ENCODE results near the gene KLK11.

KLK11 gene

DNA sequence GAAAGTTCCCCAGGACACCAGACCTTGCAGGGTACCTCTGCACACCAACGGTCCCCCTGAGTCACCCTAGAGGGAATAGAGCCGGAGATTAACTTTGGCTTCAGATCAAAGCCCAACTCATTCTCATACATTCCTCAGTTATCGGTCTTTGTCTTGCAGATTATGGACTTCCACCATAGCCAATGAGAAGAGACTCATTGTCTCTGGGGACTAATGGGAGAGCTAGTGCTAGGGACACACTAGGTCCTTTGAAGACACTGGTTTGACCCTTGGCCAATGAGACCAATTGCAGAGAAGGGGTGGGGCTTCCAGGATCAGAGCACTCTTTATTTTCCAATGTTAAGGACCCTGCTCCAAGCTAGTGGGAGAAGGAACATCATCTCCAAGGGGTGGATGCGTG, 48.8 kb downstream of the KLK11 start:
- Histone ChIP-seq H2AFZ (ENCODE audit: low read length) (no peak overlapping the region), H3K9me3 (replicated peaks; ENCODE audit: insufficient read depth, low read length) (no peaks in the 10 kb centered on the region), H3F3A (ENCODE audit: insufficient read depth, low read length) (no peaks in the 10 kb centered on the region), H3K4me1 (ENCODE audit: low read length) (no peaks in the 10 kb centered on the region), H3K4me3 (ENCODE audit: low read length) (no peak overlapping the region), H3K9ac (ENCODE audit: low read length) (no peak overlapping the region), H4K20me1 (ENCODE audit: insufficient read depth, low read length) (no peaks in the 10 kb centered on the region), H3K79me2 (ENCODE audit: low read length) (no peaks in the 10 kb centered on the region), H3K36me3 (replicated peaks; ENCODE audit: insufficient read depth, low read length) (no peaks in the 10 kb centered on the region), H3K27ac (ENCODE audit: low read length) (no peak overlapping the region), H3K27me3 (replicated peaks; ENCODE audit: insufficient read depth, low read length) (no peaks in the 10 kb centered on the region), H3K4me2 (ENCODE audit: low read depth, low read length) (no peak overlapping the region), H3K9me2 (replicated peaks; ENCODE audit: insufficient read depth, low read length) (no peaks in the 10 kb centered on the region)
- no peak for DNase-seq
- no peak for TF ChIP-seq EZH2 (optimal IDR thresholded peaks at IDR 0.05; ENCODE audit: low read depth, low read length)
- TF ChIP-seq, protein P1, sequence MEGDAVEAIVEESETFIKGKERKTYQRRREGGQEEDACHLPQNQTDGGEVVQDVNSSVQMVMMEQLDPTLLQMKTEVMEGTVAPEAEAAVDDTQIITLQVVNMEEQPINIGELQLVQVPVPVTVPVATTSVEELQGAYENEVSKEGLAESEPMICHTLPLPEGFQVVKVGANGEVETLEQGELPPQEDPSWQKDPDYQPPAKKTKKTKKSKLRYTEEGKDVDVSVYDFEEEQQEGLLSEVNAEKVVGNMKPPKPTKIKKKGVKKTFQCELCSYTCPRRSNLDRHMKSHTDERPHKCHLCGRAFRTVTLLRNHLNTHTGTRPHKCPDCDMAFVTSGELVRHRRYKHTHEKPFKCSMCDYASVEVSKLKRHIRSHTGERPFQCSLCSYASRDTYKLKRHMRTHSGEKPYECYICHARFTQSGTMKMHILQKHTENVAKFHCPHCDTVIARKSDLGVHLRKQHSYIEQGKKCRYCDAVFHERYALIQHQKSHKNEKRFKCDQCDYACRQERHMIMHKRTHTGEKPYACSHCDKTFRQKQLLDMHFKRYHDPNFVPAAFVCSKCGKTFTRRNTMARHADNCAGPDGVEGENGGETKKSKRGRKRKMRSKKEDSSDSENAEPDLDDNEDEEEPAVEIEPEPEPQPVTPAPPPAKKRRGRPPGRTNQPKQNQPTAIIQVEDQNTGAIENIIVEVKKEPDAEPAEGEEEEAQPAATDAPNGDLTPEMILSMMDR (IDR thresholded peaks at IDR 0.05; ENCODE audit: low read length) = no peak
- no peak for TF ChIP-seq EZH2phosphoT487 (IDR thresholded peaks at IDR 0.05; ENCODE audit: low read length)

DNA sequence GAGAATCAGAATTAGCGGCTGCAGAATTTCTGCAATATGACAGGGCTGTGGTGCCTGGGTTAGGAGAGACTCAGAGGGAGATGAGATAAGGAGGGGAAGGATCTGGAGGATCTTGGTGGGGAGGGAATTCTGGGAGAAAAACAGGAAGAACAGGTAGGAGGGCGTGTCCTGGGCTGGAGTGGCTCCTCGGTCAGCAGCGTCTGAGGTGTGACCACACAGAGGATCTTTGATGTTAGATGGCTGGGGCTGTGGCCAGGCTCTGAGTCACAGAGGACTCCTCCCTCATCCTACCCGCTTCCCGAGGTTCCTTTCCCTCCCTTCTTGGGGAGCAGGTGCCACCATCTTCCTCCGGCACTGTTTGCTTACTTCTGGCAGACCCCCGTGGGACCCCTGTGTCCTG, 50.6 kb downstream of the KLK11 start:
- TF ChIP-seq EZH2phosphoT487 (IDR thresholded peaks at IDR 0.05; ENCODE audit: low read length) (no peak), EZH2 (optimal IDR thresholded peaks at IDR 0.05; ENCODE audit: low read depth, low read length) (no peak)
- TF ChIP-seq, protein P1 (IDR thresholded peaks at IDR 0.05; ENCODE audit: low read length) = no peak
- Histone ChIP-seq H2AFZ (ENCODE audit: low read length) (no peak overlapping the region), H3K79me2 (ENCODE audit: low read length) (no peaks in the 10 kb centered on the region), H3K9me3 (replicated peaks; ENCODE audit: insufficient read depth, low read length) (no peaks in the 10 kb centered on the region), H3K4me1 (ENCODE audit: low read length) (no peaks in the 10 kb centered on the region), H3K4me3 (ENCODE audit: low read length) (no peak overlapping the region), H3K9ac (ENCODE audit: low read length) (no peak overlapping the region), H3F3A (ENCODE audit: insufficient read depth, low read length) (no peaks in the 10 kb centered on the region), H3K4me2 (ENCODE audit: low read depth, low read length) (no peak overlapping the region), H3K27me3 (replicated peaks; ENCODE audit: insufficient read depth, low read length) (no peaks in the 10 kb centered on the region), H4K20me1 (ENCODE audit: insufficient read depth, low read length) (no peaks in the 10 kb centered on the region), H3K9me2 (replicated peaks; ENCODE audit: insufficient read depth, low read length) (no peaks in the 10 kb centered on the region), H3K36me3 (replicated peaks; ENCODE audit: insufficient read depth, low read length) (no peaks in the 10 kb centered on the region), H3K27ac (ENCODE audit: low read length) (no peak overlapping the region)
- DNase-seq = no peak

DNA sequence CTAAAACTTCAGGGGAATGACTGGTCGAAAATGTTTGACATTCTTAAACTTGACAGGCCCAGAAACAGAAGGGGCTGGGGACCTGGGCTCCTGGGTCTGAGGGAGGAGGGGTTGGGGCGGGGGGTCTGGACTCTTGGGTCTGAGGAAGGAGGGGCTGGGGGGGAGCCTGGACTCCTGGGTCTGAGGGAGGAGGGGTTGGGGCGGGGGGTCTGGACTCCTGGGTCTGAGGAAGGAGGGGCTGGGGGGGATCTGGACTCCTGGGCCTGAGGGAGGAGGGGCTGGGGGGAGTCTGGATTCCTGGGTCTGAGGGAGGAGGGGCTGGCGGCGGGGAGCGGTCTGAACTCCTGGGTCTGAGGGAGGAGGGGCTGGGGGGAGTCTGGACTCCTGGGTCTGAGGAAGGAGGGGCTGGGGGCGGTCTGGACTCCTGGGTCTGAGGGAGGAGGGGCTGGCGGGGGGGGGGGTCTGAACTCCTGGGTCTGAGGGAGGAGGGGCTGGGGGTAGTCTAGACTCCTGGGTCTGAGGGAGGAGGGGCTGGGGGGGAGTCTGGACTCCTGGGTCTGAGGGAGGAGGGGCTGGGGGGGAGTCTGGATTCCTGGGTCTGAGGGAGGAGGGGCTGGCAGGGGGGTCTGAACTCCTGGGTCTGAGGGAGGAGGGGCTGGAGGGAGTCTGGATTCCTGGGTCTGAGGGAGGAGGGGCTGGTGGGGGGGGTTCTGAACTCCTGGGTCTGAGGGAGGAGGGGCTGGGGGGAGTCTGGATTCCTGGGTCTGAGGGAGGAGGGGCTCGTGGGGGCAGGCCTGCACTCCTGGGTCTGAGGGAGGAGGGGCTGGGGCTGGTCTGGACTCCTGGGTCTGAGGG, 51.5 kb downstream of the KLK11 start:
- Histone ChIP-seq H2AFZ (ENCODE audit: low read length) (no peak overlapping the region), H3K4me1 (ENCODE audit: low read length) (no peaks in the 10 kb centered on the region), H3K79me2 (ENCODE audit: low read length) (no peaks in the 10 kb centered on the region), H4K20me1 (ENCODE audit: insufficient read depth, low read length) (no peaks in the 10 kb centered on the region), H3K27me3 (replicated peaks; ENCODE audit: insufficient read depth, low read length) (peaks cover 5% of the 10 kb centered on the region; the same call in 1 of the 2 replicates), H3K9me3 (replicated peaks; ENCODE audit: insufficient read depth, low read length) (no peaks in the 10 kb centered on the region), H3K9me2 (replicated peaks; ENCODE audit: insufficient read depth, low read length) (no peaks in the 10 kb centered on the region), H3K4me3 (ENCODE audit: low read length) (no peak overlapping the region), H3F3A (ENCODE audit: insufficient read depth, low read length) (no peaks in the 10 kb centered on the region), H3K36me3 (replicated peaks; ENCODE audit: insufficient read depth, low read length) (no peaks in the 10 kb centered on the region), H3K9ac (ENCODE audit: low read length) (no peak overlapping the region), H3K4me2 (ENCODE audit: low read depth, low read length) (no peak overlapping the region), H3K27ac (ENCODE audit: low read length) (no peak overlapping the region)
- TF ChIP-seq EZH2phosphoT487 (IDR thresholded peaks at IDR 0.05; ENCODE audit: low read length) (no peak), EZH2 (optimal IDR thresholded peaks at IDR 0.05; ENCODE audit: low read depth, low read length) (no peak)
- TF ChIP-seq, protein P1 (IDR thresholded peaks at IDR 0.05; ENCODE audit: low read length) = no peak
- DNase-seq = no peak

Measured in MM.1S (cell line).